ENCODE data around the gene KLF12. TPM values are rescaled to one million over a fixed set of nuclear protein-coding genes. Genes with fewer than 3 reads are reported as not detected.

KLF12 gene
- total RNA-seq, 1 donor from 2014 or later: 59.9 TPM

DNA sequence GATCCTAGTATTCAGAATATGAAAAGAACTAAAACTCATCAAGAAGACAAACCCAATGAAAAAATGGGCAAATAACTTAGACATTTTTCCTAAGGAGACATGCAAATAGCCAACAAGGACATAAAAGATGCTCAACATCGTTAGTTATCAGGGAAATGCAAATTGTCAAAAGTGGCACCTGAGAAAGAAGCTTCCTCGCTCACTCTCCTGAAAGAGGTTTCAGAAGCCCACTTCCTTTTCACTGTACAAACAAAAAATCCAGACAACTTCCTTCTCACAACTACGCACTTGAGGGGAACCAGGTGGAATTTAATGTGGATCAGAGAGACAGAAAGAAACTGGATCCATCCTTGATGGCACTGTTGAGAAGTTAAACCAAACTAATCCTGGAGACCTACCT is 41.5 kb downstream of the KLF12 start:
- DNase-seq: no peak
- Mint-ChIP-seq H3K27ac (ENCODE audit: unreplicated experiment) (no peak overlapping the region), H3K4me1 (ENCODE audit: low read depth, unreplicated experiment) (peaks cover 4% of the 10 kb centered on the region), H3K4me3 (ENCODE audit: unreplicated experiment) (no peak overlapping the region), H3K27me3 (ENCODE audit: unreplicated experiment) (no peaks in the 10 kb centered on the region), H3K9me3 (ENCODE audit: unreplicated experiment) (peaks cover 2% of the 10 kb centered on the region), H3K36me3 (ENCODE audit: unreplicated experiment) (no peaks in the 10 kb centered on the region)
- no peak for TF ChIP-seq CTCF (IDR thresholded peaks at IDR 0.05; ENCODE audit: partially characterized antibody, unreplicated experiment)

DNA sequence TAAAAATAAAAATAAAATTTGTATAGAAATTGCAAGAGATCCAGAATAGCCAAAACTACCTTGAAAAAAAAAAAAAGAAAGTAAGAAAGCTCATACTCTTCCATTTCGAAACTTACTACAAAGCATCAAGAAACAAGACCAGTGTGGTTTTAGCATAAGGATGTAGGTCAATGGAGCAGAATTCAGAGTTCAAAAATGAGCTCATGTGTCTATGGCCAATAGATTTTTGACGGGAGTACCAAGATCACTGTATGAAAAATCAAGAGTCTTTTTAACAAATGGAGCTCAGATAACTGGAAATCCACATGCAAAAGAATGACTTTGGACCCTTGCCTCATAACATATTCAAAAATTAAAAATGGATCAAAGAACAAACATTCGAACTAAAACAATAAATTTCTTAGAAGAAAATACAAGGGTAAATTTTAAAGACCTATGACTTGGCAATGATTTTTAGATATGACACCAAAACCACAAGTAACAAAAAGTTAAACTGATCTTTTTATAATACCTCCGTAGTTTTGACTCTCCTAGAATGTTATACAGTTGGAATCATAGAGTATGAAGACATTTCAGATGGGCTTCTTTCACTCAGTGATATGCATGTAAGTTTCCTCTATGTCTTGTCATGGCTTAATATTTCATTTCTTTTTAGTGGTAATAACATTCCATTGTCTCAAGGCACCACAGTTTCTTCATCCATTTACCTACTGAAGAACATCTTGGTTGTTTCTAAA is 43.2 kb downstream of the KLF12 start:
- no peak for TF ChIP-seq CTCF (IDR thresholded peaks at IDR 0.05; ENCODE audit: partially characterized antibody, unreplicated experiment)
- no peak overlapping the region for H3K4me3 Mint-ChIP-seq (ENCODE audit: unreplicated experiment)

GRCh38 chr13:74090397-74090796 is 43.8 kb downstream of the KLF12 start:
- Mint-ChIP-seq H3K27me3 (ENCODE audit: unreplicated experiment) (no peaks in the 10 kb centered on the region), H3K36me3 (ENCODE audit: unreplicated experiment) (no peaks in the 10 kb centered on the region), H3K4me1 (ENCODE audit: low read depth, unreplicated experiment) (peaks cover 12% of the 10 kb centered on the region), H3K4me3 (ENCODE audit: unreplicated experiment) (no peak overlapping the region), H3K27ac (ENCODE audit: unreplicated experiment) (no peak overlapping the region), H3K9me3 (ENCODE audit: unreplicated experiment) (peaks cover 2% of the 10 kb centered on the region)
- no peak for DNase-seq
- no peak for TF ChIP-seq CTCF (IDR thresholded peaks at IDR 0.05; ENCODE audit: partially characterized antibody, unreplicated experiment)

More for the DNA sequence above, 43.2 kb downstream of the KLF12 start:
- Mint-ChIP-seq H3K4me1 (ENCODE audit: low read depth, unreplicated experiment) (peaks cover 12% of the 10 kb centered on the region), H3K9me3 (ENCODE audit: unreplicated experiment) (peaks cover 2% of the 10 kb centered on the region), H3K36me3 (ENCODE audit: unreplicated experiment) (no peaks in the 10 kb centered on the region), H3K27me3 (ENCODE audit: unreplicated experiment) (no peaks in the 10 kb centered on the region), H3K27ac (ENCODE audit: unreplicated experiment) (peak overlapping the region; percentile 18)
- DNase-seq: no peak

DNA sequence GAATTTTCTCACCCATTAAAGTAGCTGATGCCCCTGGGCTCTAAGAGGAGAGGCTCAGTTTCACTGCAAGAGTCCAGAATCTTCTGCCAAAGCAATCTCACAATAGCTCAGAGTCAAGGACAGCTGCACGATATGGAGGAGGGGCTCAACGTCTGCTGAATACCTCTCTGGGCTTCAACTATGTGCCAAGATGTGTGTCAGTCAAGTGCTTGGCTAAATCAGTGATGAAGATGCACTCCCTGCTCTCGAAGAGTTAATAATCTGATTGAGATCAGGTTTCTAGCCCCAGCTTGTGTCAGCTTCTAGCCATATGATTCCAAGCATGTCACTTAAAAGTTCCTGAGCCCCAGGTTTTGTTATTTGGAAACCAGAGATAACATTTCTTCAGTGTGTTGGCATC is 46.8 kb downstream of the KLF12 start:
- no peaks in the 10 kb centered on the region for H3K36me3 Mint-ChIP-seq (ENCODE audit: unreplicated experiment)
- H3K27me3 Mint-ChIP-seq (ENCODE audit: unreplicated experiment): no peaks in the 10 kb centered on the region
- DNase-seq: no peak
- H3K4me3 Mint-ChIP-seq (ENCODE audit: unreplicated experiment): no peak overlapping the region
- H3K9me3 Mint-ChIP-seq (ENCODE audit: unreplicated experiment): peaks cover 2% of the 10 kb centered on the region
- no peak overlapping the region for H3K27ac Mint-ChIP-seq (ENCODE audit: unreplicated experiment)
- H3K4me1 Mint-ChIP-seq (ENCODE audit: low read depth, unreplicated experiment): peaks cover 17% of the 10 kb centered on the region
- TF ChIP-seq CTCF (IDR thresholded peaks at IDR 0.05; ENCODE audit: partially characterized antibody, unreplicated experiment): no peak

All from glutamatergic neuron (in vitro differentiated cells).